ENCODE results near the gene EFHD1.
"Not testable (repeated sequence)": the region's sequence is repeated elsewhere in the genome, so short reads cannot be mapped to it uniquely, and the experiment has no call there.

The EFHD1 gene

GRCh38 chr2:232628466-232629128 lies 4.8 kb upstream of the EFHD1 start:
- no peak overlapping the region for H3K4me3 ChIP-seq (ENCODE audit: control insufficient read depth, low read depth, low read length)
- DNase-seq (ENCODE audit: low read depth) = no peak
- TF ChIP-seq CTCF (conservative IDR thresholded peaks at IDR 0.05; ENCODE audit: control insufficient read depth, insufficient read depth, low read depth, low read length) = no peak

DNA sequence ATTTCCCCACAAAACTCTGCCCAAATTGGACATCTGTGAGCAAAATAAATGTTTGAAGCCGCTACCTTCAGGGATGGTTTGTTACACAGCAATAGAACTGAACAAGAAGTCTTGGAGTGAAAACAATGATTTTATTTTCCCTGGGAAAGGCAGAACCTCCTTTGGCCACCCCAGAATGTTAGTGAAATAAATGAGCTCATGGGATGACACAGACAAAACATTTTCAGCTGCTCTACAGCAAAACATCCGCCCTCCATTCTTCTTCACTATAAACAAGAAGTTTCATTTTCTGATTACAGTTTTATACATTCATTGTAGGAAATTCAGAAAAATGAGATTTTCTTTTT lies 4.3 kb upstream of the EFHD1 start:
- TF ChIP-seq CTCF (conservative IDR thresholded peaks at IDR 0.05; ENCODE audit: control insufficient read depth, insufficient read depth, low read depth, low read length) = no peak
- no peak overlapping the region for H3K4me3 ChIP-seq (ENCODE audit: control insufficient read depth, low read depth, low read length)

GRCh38 chr2:232632229-232632903 lies 1.0 kb upstream of the EFHD1 start:
- no peak for TF ChIP-seq CTCF (conservative IDR thresholded peaks at IDR 0.05; ENCODE audit: control insufficient read depth, insufficient read depth, low read depth, low read length)
- peak overlapping the region; percentile 39 for H3K4me3 ChIP-seq (ENCODE audit: control insufficient read depth, low read depth, low read length)

More for the DNA sequence above, 4.3 kb upstream of the EFHD1 start:
- no peak for DNase-seq (ENCODE audit: low read depth)

DNA sequence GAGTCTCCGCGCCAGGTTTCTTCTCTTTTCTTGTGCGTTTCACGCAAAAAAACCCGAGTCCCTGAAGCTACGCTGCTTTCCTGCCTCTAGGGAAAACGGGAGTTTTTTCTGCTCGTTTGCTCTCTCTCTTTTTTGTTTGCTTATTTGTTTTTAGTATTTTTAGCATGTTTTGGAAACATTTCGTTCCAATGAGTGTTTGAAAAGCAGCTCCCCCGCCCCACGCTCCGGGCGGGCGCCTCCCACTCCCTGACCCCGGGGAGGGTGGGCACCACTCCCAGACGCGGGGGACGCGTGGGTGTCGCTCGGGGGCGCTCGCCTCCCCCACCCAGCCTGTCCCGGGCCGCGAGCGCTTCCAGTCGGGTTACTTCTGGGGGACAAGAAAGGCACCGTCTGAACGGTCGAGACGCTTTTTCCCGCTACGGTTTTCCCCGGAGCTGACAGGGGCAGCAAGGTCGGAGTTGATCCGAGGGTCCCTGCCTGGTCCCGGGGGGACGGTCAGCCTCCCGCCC lies 446 bp upstream of the EFHD1 start:
- peak; percentile 11 for DNase-seq (ENCODE audit: low read depth)
- no peak for TF ChIP-seq CTCF (conservative IDR thresholded peaks at IDR 0.05; ENCODE audit: control insufficient read depth, insufficient read depth, low read depth, low read length)
- peak overlapping the region; percentile 39 for H3K4me3 ChIP-seq (ENCODE audit: control insufficient read depth, low read depth, low read length)

More at GRCh38 chr2:232632229-232632903, 1.0 kb upstream of the EFHD1 start:
- DNase-seq (ENCODE audit: low read depth) = no peak

DNA sequence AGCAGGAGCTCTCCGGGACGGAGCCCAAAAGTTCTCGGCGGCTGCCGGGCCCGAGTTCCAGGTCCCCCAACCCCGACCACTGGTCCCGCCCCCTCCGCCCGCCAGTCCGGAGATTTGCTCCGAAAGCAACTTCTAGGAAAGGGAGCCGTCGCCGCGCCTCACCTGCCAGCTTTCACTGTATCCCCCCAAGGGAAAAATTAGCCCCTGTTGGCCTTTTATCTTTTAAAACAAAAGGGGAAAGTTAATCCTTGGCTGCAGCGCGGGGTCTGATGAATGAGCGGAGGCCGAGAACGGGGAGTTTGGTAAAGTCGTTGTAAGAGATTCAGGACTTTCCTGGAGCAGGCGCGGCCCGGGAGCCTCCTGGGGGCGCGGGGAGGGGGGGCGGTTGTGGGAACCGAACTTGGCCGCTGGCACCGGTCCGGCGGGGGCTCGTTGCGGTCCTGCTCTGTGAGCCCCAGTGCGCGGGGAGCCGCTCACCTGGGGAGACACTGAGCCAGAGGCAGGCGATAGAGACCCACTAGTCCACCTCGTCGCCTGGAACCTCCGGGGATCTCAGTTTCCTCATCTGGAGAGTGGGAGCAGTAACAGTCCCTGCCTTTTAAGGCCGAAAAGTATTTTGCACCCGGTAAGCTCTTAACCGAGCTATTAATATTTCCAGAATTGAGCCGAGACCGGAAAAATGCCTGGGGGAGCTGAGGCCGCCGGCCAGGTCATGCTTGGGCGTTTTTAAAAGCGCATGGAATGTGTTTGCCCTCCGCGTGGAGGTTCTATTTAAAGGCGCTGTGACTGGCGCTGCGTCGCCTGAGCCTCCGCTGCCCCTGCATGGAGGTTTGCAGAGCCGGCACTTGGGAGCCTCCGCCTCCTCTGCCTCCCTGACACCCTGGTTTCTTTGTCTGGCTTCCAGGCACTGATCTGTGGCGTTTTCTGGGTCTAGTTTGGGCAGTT lies 1.1 kb downstream of the EFHD1 start:
- no peak overlapping the region for H3K4me3 ChIP-seq (ENCODE audit: control insufficient read depth, low read depth, low read length)
- no peak for TF ChIP-seq CTCF (conservative IDR thresholded peaks at IDR 0.05; ENCODE audit: control insufficient read depth, insufficient read depth, low read depth, low read length)
- no peak for DNase-seq (ENCODE audit: low read depth)

DNA sequence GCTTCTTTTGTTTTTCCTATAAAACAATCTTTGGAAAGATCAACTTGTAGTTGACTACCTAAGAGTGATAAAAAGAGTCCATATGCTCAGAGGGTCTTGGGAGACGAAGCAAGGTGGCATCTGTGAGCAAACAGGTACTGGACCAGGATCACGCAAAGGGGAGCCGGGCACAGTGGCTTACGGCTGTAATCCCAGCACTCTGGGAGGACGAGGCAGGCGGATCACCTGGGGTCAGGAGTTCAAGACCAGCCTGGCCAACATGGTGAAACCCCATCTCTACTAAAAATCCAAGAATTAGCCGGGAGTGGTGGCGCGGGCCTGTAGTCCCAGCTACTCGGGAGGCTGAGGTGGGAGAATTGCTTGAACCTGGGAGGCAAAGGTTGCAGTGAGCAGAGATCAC lies 2.0 kb downstream of the EFHD1 start:
- H3K4me3 ChIP-seq (ENCODE audit: control insufficient read depth, low read depth, low read length); DNase-seq (ENCODE audit: low read depth): not testable (repeated sequence)
